ENCODE data around the gene AP3D1. TPM values are rescaled to one million over a fixed set of nuclear protein-coding genes. Genes with fewer than 3 reads are reported as not detected.

AP3D1 gene
- polyA plus RNA-seq, 6 donors from 2014 or later = 6.7 to 36.3 (median 15.5) TPM

- H3K4me3 Mint-ChIP-seq = no peak overlapping the region
- no peaks in the 10 kb centered on the region for H3K9me3 Mint-ChIP-seq
- no peaks in the 10 kb centered on the region for H3K27me3 Mint-ChIP-seq
- peaks cover 11 to 13% (median 12%) of the 10 kb centered on the region in 3 donors for H3K4me1 Mint-ChIP-seq
- ATAC-seq (ENCODE audit: low read depth in 2 of 2) = no peak
- H3K27ac Mint-ChIP-seq = no peak overlapping the region
- H3K36me3 Mint-ChIP-seq = no peaks in the 10 kb centered on the region
- DNase-seq = no peak
Measured at GRCh38 chr19:2157452-2157851, 6.1 kb upstream of the AP3D1 start.

GRCh38 chr19:2154587-2155075, 3.3 kb upstream of the AP3D1 start:
- Mint-ChIP-seq H3K36me3 (no peaks in the 10 kb centered on the region), H3K4me3 (no peak overlapping the region), H3K27ac (no peak overlapping the region), H3K9me3 (no peaks in the 10 kb centered on the region), H3K4me1 (peaks cover 22 to 31% (median 27%) of the 10 kb centered on the region in 3 donors), H3K27me3 (no peaks in the 10 kb centered on the region)
- ATAC-seq (ENCODE audit: low read depth in 2 of 2) (no peak), DNase-seq (no peak)

DNA sequence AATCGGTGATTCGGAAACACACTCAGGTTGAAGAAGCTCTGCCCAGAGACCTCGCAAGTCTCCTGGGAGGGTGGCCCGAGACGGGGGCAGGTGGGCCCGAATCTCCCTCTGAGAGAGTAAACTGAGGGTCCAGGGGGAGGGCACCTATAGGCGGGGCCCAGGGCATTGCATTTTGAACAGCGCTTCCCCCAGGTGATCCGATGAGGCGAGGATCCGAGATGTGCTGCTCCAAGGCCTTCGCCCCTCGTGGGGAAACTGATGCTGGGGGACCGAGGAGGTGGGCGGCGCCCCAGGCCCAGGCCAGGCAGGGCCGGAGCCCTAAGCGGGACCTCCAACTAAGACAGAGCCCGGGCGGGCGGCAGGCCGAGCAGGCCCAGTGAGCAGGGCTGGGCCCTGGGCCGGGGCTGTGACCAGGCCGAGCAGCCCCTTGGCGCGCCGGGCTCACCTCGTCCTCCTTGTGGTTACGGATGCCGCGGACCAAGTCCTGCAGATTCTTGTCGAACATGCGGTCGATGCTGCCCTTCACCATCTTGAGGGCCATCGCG, 500 bp downstream of the AP3D1 start:
- H3K4me1 Mint-ChIP-seq = peaks cover 19 to 37% (median 37%) of the 10 kb centered on the region in 3 donors
- peak; percentile 1 for ATAC-seq (ENCODE audit: low read depth in 2 of 2)
- peak overlapping the region; percentile 75 to 92 (median 84) for H3K4me3 Mint-ChIP-seq
- H3K36me3 Mint-ChIP-seq = no peaks in the 10 kb centered on the region
- H3K27ac Mint-ChIP-seq = peak overlapping the region in 3 of 6 donors; percentile 16 to 94 (median 85)
- H3K9me3 Mint-ChIP-seq = no peaks in the 10 kb centered on the region
- DNase-seq = no peak
- H3K27me3 Mint-ChIP-seq = no peaks in the 10 kb centered on the region

DNA sequence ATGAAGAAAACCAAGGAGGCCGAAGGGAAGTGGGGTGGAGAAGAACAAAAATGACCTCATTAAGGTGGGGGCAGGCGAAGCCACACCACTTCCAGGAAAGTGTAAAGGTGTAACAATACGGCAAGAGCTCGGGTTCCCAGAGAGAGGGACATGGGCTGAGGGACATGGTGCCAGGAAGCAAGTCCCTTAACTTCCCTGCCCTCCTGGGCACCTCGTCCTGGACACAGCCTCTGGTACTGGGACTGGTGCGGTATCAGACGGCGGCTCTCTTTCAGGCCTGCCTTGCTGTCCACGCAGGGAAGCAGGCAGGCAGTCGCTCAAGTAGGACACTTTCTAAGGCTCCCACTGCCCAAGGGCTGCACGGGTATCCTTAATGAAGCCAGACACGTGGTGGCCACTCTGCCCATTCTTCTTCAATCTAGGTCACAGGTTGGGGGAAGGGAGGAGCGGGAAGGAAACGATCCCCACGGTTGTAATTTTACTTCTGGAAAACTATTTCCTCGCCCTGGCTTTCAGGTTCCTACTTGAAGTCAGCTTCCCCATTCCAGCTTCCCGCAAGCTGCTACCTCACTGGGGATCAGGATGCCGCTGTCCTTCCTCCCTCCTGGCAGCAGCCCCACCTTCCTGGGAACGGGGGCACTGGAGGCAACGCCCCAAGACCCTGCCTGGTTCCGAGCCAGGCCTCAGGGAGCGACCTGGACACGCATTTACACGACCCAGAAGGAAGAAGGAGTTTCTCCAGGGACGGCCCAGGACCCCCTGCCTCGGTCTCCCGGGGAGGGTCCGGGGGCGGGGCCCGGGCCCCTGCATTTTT, 1.2 kb downstream of the AP3D1 start:
- H3K36me3 Mint-ChIP-seq = no peaks in the 10 kb centered on the region

DNA sequence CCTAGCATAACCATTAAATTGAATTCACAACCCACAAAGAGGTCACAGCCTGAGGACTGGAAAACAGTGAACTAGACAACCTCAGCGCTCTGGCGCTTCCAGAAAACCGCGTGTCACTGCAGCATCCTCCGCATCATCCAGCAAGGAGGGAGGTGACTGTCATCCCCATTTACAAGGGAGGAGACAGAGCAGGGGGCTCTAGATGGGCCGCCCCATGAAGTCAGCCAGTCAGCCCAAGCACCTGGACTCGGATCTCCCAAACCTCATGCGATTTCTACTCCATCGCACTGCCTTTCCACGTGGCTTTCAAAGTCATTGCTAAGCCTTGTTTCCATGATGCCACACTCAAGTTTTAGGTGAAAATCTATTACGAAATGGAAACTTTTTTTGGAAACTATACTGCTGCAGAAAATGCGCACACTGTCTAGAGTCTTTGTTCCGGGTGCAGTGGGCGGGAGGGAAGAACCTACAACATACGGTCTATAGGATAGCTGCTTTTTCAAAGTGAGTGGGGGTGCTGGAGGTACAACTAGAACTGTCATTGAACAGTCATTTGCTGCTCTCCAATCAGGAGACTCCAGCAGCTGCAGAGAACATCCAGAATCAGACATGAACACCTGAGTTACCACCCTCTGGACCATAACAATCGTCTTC, 2.8 kb downstream of the AP3D1 start:
- Mint-ChIP-seq H3K4me1 (peaks cover 22 to 50% (median 44%) of the 10 kb centered on the region in 3 donors), H3K27me3 (no peaks in the 10 kb centered on the region), H3K9me3 (no peaks in the 10 kb centered on the region), H3K4me3 (peak overlapping the region in 5 of 8 donors; percentile 12 to 92 (median 87)), H3K36me3 (no peaks in the 10 kb centered on the region), H3K27ac (peak overlapping the region in 5 of 6 donors; percentile 15 to 83 (median 47))
- ATAC-seq (ENCODE audit: low read depth in 2 of 2) (no peak), DNase-seq (no peak)

More for the DNA sequence above, 1.2 kb downstream of the AP3D1 start:
- Mint-ChIP-seq H3K4me1 (peaks cover 19 to 37% (median 36%) of the 10 kb centered on the region in 3 donors), H3K4me3 (peak overlapping the region; percentile 75 to 92 (median 87)), H3K27me3 (no peaks in the 10 kb centered on the region), H3K9me3 (no peaks in the 10 kb centered on the region), H3K27ac (peak overlapping the region in 5 of 6 donors; percentile 80 to 94 (median 85))
- DNase-seq = no peak
- ATAC-seq (ENCODE audit: low read depth in 2 of 2) = no peak

GRCh38 chr19:2145831-2146241, 5.5 kb downstream of the AP3D1 start:
- Mint-ChIP-seq H3K27me3 (no peaks in the 10 kb centered on the region), H3K4me1 (peaks cover 21 to 51% (median 41%) of the 10 kb centered on the region in 3 donors), H3K4me3 (peak overlapping the region in 2 of 8 donors; percentile 38 to 56), H3K27ac (no peak overlapping the region), H3K9me3 (no peaks in the 10 kb centered on the region), H3K36me3 (no peaks in the 10 kb centered on the region)
- DNase-seq (no peak), ATAC-seq (ENCODE audit: low read depth in 2 of 2) (no peak)

DNA sequence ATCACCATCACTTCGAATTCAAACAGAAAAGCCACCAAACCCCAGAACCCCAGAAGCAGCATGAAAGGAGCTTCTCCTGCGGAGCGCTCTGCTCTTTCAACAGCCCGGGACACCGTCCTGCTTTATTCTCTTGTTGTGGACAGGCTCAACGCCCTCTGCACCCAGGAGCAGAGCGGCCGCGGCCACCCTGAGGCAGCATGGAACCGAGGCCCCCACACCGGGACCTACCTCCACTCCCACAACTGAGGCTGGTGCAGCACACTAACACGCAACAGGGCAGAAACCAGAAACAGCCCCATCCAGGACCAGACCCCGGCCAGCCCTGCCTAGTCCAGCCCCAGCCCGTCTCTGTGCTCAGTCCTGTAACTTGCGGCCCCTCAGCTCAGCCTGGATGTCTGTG, 7.2 kb downstream of the AP3D1 start:
- H3K4me1 Mint-ChIP-seq = peaks cover 12 to 50% (median 26%) of the 10 kb centered on the region in 3 donors
- H3K9me3 Mint-ChIP-seq = no peaks in the 10 kb centered on the region
- no peaks in the 10 kb centered on the region for H3K36me3 Mint-ChIP-seq
- peak overlapping the region in 1 of 6 donors; percentile 57 for H3K27ac Mint-ChIP-seq
- no peaks in the 10 kb centered on the region for H3K27me3 Mint-ChIP-seq
- H3K4me3 Mint-ChIP-seq = peak overlapping the region in 1 of 8 donors; percentile 21
- DNase-seq = no peak
- no peak for ATAC-seq (ENCODE audit: low read depth in 2 of 2)

DNA sequence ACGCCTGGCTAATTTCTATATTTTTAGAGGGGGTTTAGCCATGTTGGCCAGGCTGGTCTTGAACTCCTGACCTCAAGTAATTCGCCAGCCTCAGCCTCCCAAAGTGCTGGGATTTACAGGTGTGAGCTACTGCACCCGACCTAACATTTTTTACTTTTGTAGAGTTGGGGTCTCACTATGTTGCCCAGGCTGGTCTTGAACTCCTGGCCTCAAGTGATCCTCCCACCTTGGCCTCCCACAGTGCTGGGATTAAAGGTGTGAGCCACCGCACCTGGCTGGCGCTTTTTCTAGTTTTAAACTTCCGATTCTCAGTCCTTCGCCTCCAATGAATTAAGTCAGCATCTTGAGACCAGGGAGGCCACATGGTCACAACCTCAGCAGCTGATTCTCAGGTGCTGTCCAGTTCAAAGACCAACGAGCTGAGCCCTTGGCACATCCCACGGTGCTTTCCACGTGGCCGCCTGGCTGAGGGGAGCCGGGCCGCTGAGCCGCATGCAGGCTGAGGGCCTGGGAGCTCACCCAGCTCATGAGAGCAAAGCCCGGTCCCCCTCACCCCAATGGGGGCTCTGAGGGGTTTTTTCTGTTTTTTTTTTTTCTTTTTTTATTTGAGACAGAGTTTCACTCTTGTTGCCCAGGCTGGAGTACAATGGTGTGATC, 9.1 kb downstream of the AP3D1 start:
- no peak overlapping the region for H3K4me3 Mint-ChIP-seq
- DNase-seq (no peak), ATAC-seq (ENCODE audit: low read depth in 2 of 2) (no peak)
- no peaks in the 10 kb centered on the region for H3K27me3 Mint-ChIP-seq
- no peak overlapping the region for H3K27ac Mint-ChIP-seq
- H3K36me3 Mint-ChIP-seq = no peaks in the 10 kb centered on the region
- no peaks in the 10 kb centered on the region for H3K9me3 Mint-ChIP-seq
- peaks cover 9 to 37% (median 13%) of the 10 kb centered on the region in 3 donors for H3K4me1 Mint-ChIP-seq

- ATAC-seq (ENCODE audit: low read depth in 2 of 2) = no peak
- H3K4me3 Mint-ChIP-seq = no peak overlapping the region
- DNase-seq = no peak
- H3K9me3 Mint-ChIP-seq = no peaks in the 10 kb centered on the region
- no peaks in the 10 kb centered on the region for H3K27me3 Mint-ChIP-seq
- peaks cover 9 to 33% (median 12%) of the 10 kb centered on the region in 3 donors for H3K4me1 Mint-ChIP-seq
- H3K36me3 Mint-ChIP-seq = no peaks in the 10 kb centered on the region
- peak overlapping the region in 3 of 6 donors; percentile 16 to 30 (median 20) for H3K27ac Mint-ChIP-seq
Measured at GRCh38 chr19:2140138-2140569, 11.2 kb downstream of the AP3D1 start.

GRCh38 chr19:2139385-2140137, 11.8 kb downstream of the AP3D1 start:
- Mint-ChIP-seq H3K27ac (peak overlapping the region in 2 of 6 donors; percentile 16 to 20), H3K4me3 (no peak overlapping the region), H3K36me3 (no peaks in the 10 kb centered on the region), H3K27me3 (no peaks in the 10 kb centered on the region), H3K9me3 (no peaks in the 10 kb centered on the region), H3K4me1 (peaks cover 6 to 29% (median 6%) of the 10 kb centered on the region in 3 donors)
- ATAC-seq (ENCODE audit: low read depth in 2 of 2) (no peak), DNase-seq (no peak)

- Mint-ChIP-seq H3K27ac (peak overlapping the region in 1 of 6 donors; percentile 27), H3K4me1 (peaks cover 3 to 18% (median 5%) of the 10 kb centered on the region in 3 donors), H3K27me3 (no peaks in the 10 kb centered on the region), H3K9me3 (no peaks in the 10 kb centered on the region), H3K36me3 (peaks cover 0 to 2% of the 10 kb centered on the region in 2 donors), H3K4me3 (no peak overlapping the region)
- no peak for DNase-seq
- no peak for ATAC-seq (ENCODE audit: low read depth in 2 of 2)
Measured at GRCh38 chr19:2138061-2138728, 13.2 kb downstream of the AP3D1 start.

- peaks cover 0 to 16% (median 3%) of the 10 kb centered on the region in 3 donors for H3K4me1 Mint-ChIP-seq
- peaks cover 0 to 4% of the 10 kb centered on the region in 2 donors for H3K36me3 Mint-ChIP-seq
- H3K4me3 Mint-ChIP-seq = no peak overlapping the region
- no peak for DNase-seq
- ATAC-seq (ENCODE audit: low read depth in 2 of 2) = no peak
- H3K27ac Mint-ChIP-seq = no peak overlapping the region
- H3K9me3 Mint-ChIP-seq = no peaks in the 10 kb centered on the region
- H3K27me3 Mint-ChIP-seq = no peaks in the 10 kb centered on the region
Measured at GRCh38 chr19:2136796-2137195, 14.6 kb downstream of the AP3D1 start.

Data from naive B cell (primary cell).